Measurements from ENCODE around the gene MROH7. TPM values are rescaled to one million over a fixed set of nuclear protein-coding genes. Genes with fewer than 3 reads are reported as not detected.

MROH7 gene
- total and polyA plus RNA-seq, 8 donors, result 0.68 to 33.8 (median 5.2) TPM

- no peak for DNase-seq
- Histone ChIP-seq H3K4me1 (no peaks in the 10 kb centered on the region), H3K4me3 (no peak overlapping the region), H3K27ac (no peak overlapping the region), H3K27me3 (no peaks in the 10 kb centered on the region), H3K36me3 (peaks cover 0 to 41% (median 0%) of the 10 kb centered on the region in 4 donors), H3K9me3 (no peaks in the 10 kb centered on the region)
- no peak for TF ChIP-seq EP300 (IDR thresholded peaks at IDR 0.05)
- TF ChIP-seq CTCF (IDR thresholded peaks at IDR 0.05), result no peak
- TF ChIP-seq POLR2A (IDR thresholded peaks at IDR 0.05), result no peak
- TF ChIP-seq POLR2AphosphoS5 (IDR thresholded peaks at IDR 0.05), result no peak
- 88 to 96% (median 92%) methylated on average over 6 of the region's 6 CpGs for WGBS, 5 donors
- intact Hi-C loops (cut with DNase I; ENCODE audit: low total_unique reads), result no loop called here
Observed at GRCh38 chr1:54697896-54698295, 56.3 kb downstream of the MROH7 start.

- no peak overlapping the region for H3K27ac ChIP-seq
- DNase-seq, result no peak
- no peak overlapping the region for H3K4me3 ChIP-seq
- intact Hi-C loops (cut with DNase I; ENCODE audit: low total_unique reads), result no loop called here
- no peaks in the 10 kb centered on the region for H3K27me3 ChIP-seq
- TF ChIP-seq POLR2A (IDR thresholded peaks at IDR 0.05), result no peak
- no peak for TF ChIP-seq EP300 (IDR thresholded peaks at IDR 0.05)
- TF ChIP-seq POLR2AphosphoS5 (IDR thresholded peaks at IDR 0.05), result no peak
- no peak for TF ChIP-seq CTCF (IDR thresholded peaks at IDR 0.05)
- WGBS, 5 donors, result 63 to 72% (median 69%) methylated on average over 8 of the region's 8 CpGs
- no peaks in the 10 kb centered on the region for H3K9me3 ChIP-seq
- no peaks in the 10 kb centered on the region for H3K4me1 ChIP-seq
- peaks cover 0 to 45% (median 0%) of the 10 kb centered on the region in 4 donors for H3K36me3 ChIP-seq
Observed at GRCh38 chr1:54698346-54698745, 56.8 kb downstream of the MROH7 start.

GRCh38 chr1:54699936-54700525 lies 58.4 kb downstream of the MROH7 start:
- intact Hi-C loops (cut with DNase I; ENCODE audit: low total_unique reads), result no loop called here
- no peak for DNase-seq
- H3K36me3 ChIP-seq, result peaks cover 0 to 44% (median 0%) of the 10 kb centered on the region in 4 donors

GRCh38 chr1:54701066-54701465 lies 59.5 kb downstream of the MROH7 start:
- no peaks in the 10 kb centered on the region for H3K4me1 ChIP-seq
- 93 to 97% (median 95%) methylated on average over 9 of the region's 9 CpGs for WGBS, 5 donors
- H3K27ac ChIP-seq, result no peak overlapping the region
- peaks cover 0 to 40% (median 0%) of the 10 kb centered on the region in 4 donors for H3K36me3 ChIP-seq
- no peaks in the 10 kb centered on the region for H3K27me3 ChIP-seq
- H3K9me3 ChIP-seq, result no peaks in the 10 kb centered on the region
- H3K4me3 ChIP-seq, result no peak overlapping the region
- TF ChIP-seq POLR2AphosphoS5 (IDR thresholded peaks at IDR 0.05), result no peak
- TF ChIP-seq EP300 (IDR thresholded peaks at IDR 0.05), result no peak
- no peak for TF ChIP-seq CTCF (IDR thresholded peaks at IDR 0.05)
- TF ChIP-seq POLR2A (IDR thresholded peaks at IDR 0.05), result no peak
- intact Hi-C loops (cut with DNase I; ENCODE audit: low total_unique reads), result no loop called here
- DNase-seq, result no peak

More at GRCh38 chr1:54699936-54700525, 58.4 kb downstream of the MROH7 start:
- H3K4me1 ChIP-seq, result no peaks in the 10 kb centered on the region
- H3K27me3 ChIP-seq, result no peaks in the 10 kb centered on the region
- 82 to 90% (median 89%) methylated on average over 4 to 11 of the region's 11 CpGs for WGBS, 5 donors
- TF ChIP-seq EP300 (IDR thresholded peaks at IDR 0.05) (no peak), CTCF (IDR thresholded peaks at IDR 0.05) (no peak), POLR2AphosphoS5 (IDR thresholded peaks at IDR 0.05) (no peak), POLR2A (IDR thresholded peaks at IDR 0.05) (no peak)
- no peak overlapping the region for H3K27ac ChIP-seq
- no peak overlapping the region for H3K4me3 ChIP-seq
- no peaks in the 10 kb centered on the region for H3K9me3 ChIP-seq
